HepG2 (cell line): Measurements from ENCODE around the gene ATP6V0D1. TPM values are rescaled to one million over a fixed set of nuclear protein-coding genes. Genes with fewer than 3 reads are reported as not detected.

Source experiments
- BORCS8-MEF2B ChIP-seq: sonication (generic); formaldehyde crosslinking; IDR thresholded peaks from 2 replicates; pipeline ENCODE4 v1.8.0; 2022; ENCODE audit warnings: mild to moderate bottlenecking, missing genetic modification reagents
- DR1 ChIP-seq: sonication (generic); formaldehyde crosslinking; IDR thresholded peaks from 2 replicates; pipeline ENCODE4 v1.8.0; 2021; ENCODE audit warnings: mild to moderate bottlenecking, missing genetic modification reagents, inconsistent platforms
- GABPB1 ChIP-seq: IDR thresholded peaks from 2 replicates; pipeline ENCODE4 v1.6.1; 2016; ENCODE audit warnings: mild to moderate bottlenecking, missing genetic modification reagents, moderate library complexity, missing compliant biosample characterization
- GRHL1 ChIP-seq: sonication (generic); formaldehyde crosslinking; conservative IDR thresholded peaks from 2 replicates; pipeline ENCODE4 v1.8.0; 2022; ENCODE audit warnings: missing genetic modification reagents
- HNRNPH1 ChIP-seq: fragments of 200-400 bp; formaldehyde crosslinking; optimal IDR thresholded peaks from 2 replicates; pipeline ENCODE3; 2017; ENCODE audit warnings: mild to moderate bottlenecking, low read depth, low read length
- JDP2 ChIP-seq: sonication (generic); formaldehyde crosslinking; IDR thresholded peaks from 2 replicates; pipeline ENCODE4 v1.8.1; 2022; ENCODE audit warnings: missing genetic modification reagents, borderline replicate concordance
- MAZ ChIP-seq, 2 experiments: sonication (generic) in 1 of 2; formaldehyde crosslinking in 1 of 2; IDR thresholded peaks; 2 replicates each; pipeline versions ENCODE4 v1.5.0 to v1.6.1; 2012 to 2020; ENCODE audit warnings: low read depth in 2 of 2, mild to moderate bottlenecking in 2 of 2, borderline replicate concordance in 1 of 2, improper control_type of control experiment in 1 of 2, low read length in 1 of 2, missing genetic modification reagents in 1 of 2, moderate library complexity in 1 of 2
- MEIS2 ChIP-seq: sonication (generic); formaldehyde crosslinking; IDR thresholded peaks from 2 replicates; pipeline ENCODE4 v1.9.0; 2021; ENCODE audit warnings: mild to moderate bottlenecking, missing genetic modification reagents
- NFRKB ChIP-seq: fragments of 450-650 bp; IDR thresholded peaks from 2 replicates; pipeline ENCODE4 v1.6.1; 2017
- NR0B2 ChIP-seq: sonication (generic); formaldehyde crosslinking; IDR thresholded peaks from 2 replicates; pipeline ENCODE4 v1.4.0; 2020; ENCODE audit warnings: mild to moderate bottlenecking, missing genetic modification reagents
- PHF20 ChIP-seq: sonication (generic); formaldehyde crosslinking; IDR thresholded peaks from 2 replicates; pipeline ENCODE4 v1.5.0; 2020; ENCODE audit warnings: mild to moderate bottlenecking, missing genetic modification reagents
- RELA ChIP-seq: sonication (generic); formaldehyde crosslinking; IDR thresholded peaks from 2 replicates; pipeline ENCODE4 v1.4.0; 2020; ENCODE audit warnings: missing genetic modification reagents
- SNAI1 ChIP-seq: sonication (generic); formaldehyde crosslinking; IDR thresholded peaks from 2 replicates; pipeline ENCODE4 v1.5.0; 2020; ENCODE audit warnings: mild to moderate bottlenecking, missing genetic modification reagents, borderline replicate concordance
- SP4 ChIP-seq: sonication (generic); formaldehyde crosslinking; IDR thresholded peaks from 2 replicates; pipeline ENCODE4 v1.8.1; 2023; ENCODE audit warnings: mild to moderate bottlenecking, missing genetic modification reagents
- SUZ12 ChIP-seq: fragments of 150-350 bp; IDR thresholded peaks from 2 replicates; pipeline ENCODE4 v1.6.1; 2014; ENCODE audit warnings: low read depth, low read length
- TAF1 ChIP-seq: sonication (generic); formaldehyde crosslinking; IDR thresholded peaks from 2 replicates; pipeline ENCODE4 v1.4.0; 2020; ENCODE audit warnings: missing genetic modification reagents
- ZFAT ChIP-seq: sonication (generic); formaldehyde crosslinking; conservative IDR thresholded peaks from 2 replicates; pipeline ENCODE4 v1.8.1; 2023; ENCODE audit warnings: missing genetic modification reagents, inconsistent platforms
- ZFP90 ChIP-seq: sonication (generic); formaldehyde crosslinking; IDR thresholded peaks from 2 replicates; pipeline ENCODE4 v1.8.0; 2022; ENCODE audit warnings: missing genetic modification reagents, mild to moderate bottlenecking, inconsistent platforms, borderline replicate concordance
- ZNF234 ChIP-seq: sonication (generic); formaldehyde crosslinking; conservative IDR thresholded peaks from 2 replicates; pipeline ENCODE4 v1.5.1; 2020; ENCODE audit warnings: mild to moderate bottlenecking, missing genetic modification reagents
- ZNF331 ChIP-seq: sonication (generic); formaldehyde crosslinking; IDR thresholded peaks from 2 replicates; pipeline ENCODE4 v1.4.0; 2020; ENCODE audit warnings: missing genetic modification reagents
- ZNF550 ChIP-seq: sonication (generic); formaldehyde crosslinking; IDR thresholded peaks from 2 replicates; pipeline ENCODE4 v1.4.0; 2020; ENCODE audit warnings: mild to moderate bottlenecking, missing genetic modification reagents, borderline replicate concordance
- ZNF563 ChIP-seq: sonication (generic); formaldehyde crosslinking; IDR thresholded peaks from 2 replicates; pipeline ENCODE4 v1.8.0; 2022; ENCODE audit warnings: mild to moderate bottlenecking, moderate library complexity, missing genetic modification reagents
- ZNF564 ChIP-seq: sonication (generic); formaldehyde crosslinking; IDR thresholded peaks from 2 replicates; pipeline ENCODE4 v1.8.1; 2023; ENCODE audit warnings: mild to moderate bottlenecking, missing genetic modification reagents
- ZNF629 ChIP-seq: sonication (generic); formaldehyde crosslinking; conservative IDR thresholded peaks from 2 replicates; pipeline ENCODE4 v1.5.0; 2020; ENCODE audit warnings: missing genetic modification reagents
- ZNF878 ChIP-seq: sonication (generic); formaldehyde crosslinking; IDR thresholded peaks from 2 replicates; pipeline ENCODE4 v1.8.1; 2023; ENCODE audit warnings: mild to moderate bottlenecking, missing genetic modification reagents, moderate library complexity
- ZSCAN29 ChIP-seq: sonication (generic); formaldehyde crosslinking; conservative IDR thresholded peaks from 2 replicates; pipeline ENCODE4 v1.4.0; 2020; ENCODE audit warnings: mild to moderate bottlenecking, missing genetic modification reagents
- polyA plus RNA-seq, 8 experiments: library from polyadenylated mRNA; depleted of rRNA in 3 of 8; stranded (reverse) in 7 of 8; unstranded in 1 of 8; fragments of >200 nt; fragmentation: Illumina TruSeq in 4 of 8; extraction: Trizol in 4 of 8; gene quantifications; 2 replicates each; pipeline versions ENCODE4 v1.2.1 to v1.2.3, GENCODE V29; 2011 to 2016; ENCODE audit warnings: low read depth in 4 of 8, missing spikeins in 1 of 8, mixed read lengths in 1 of 8; ENCODE audit not compliant: insufficient read depth in 1 of 8
- total RNA-seq, 5 experiments: library from RNA; depleted of rRNA; stranded (reverse); fragments of >200 nt; fragmentation: Illumina TruSeq; extraction: Trizol; gene quantifications; 2 replicates each; pipeline ENCODE4 v1.2.3, GENCODE V29; 2016; ENCODE audit warnings: low read depth in 1 of 5

Gene ATP6V0D1
- total and polyA plus RNA-seq, 2 of the 13 experiments (the other 11 are each of a cell fraction or from before 2014, with no cell fraction given) = 51.1 to 61.3 TPM

GRCh38 chr16:67430504-67430976, 50.4 kb downstream of the ATP6V0D1 start (continued):
- TF ChIP-seq MEIS2 (CRISPR knock-in tag) = peak; percentile 87
- peak; percentile 69 for TF ChIP-seq SP4
- no peak; the same call in none of the 2 replicates for TF ChIP-seq NR0B2 (CRISPR knock-in tag)
- peak; percentile 24; the same call in 1 of the 2 replicates for TF ChIP-seq DR1 (CRISPR knock-in tag)
- TF ChIP-seq ZNF234 (CRISPR knock-in tag) = 0 out of 2 replicates have a peak, but pooled peaks have one; percentile 54
- TF ChIP-seq PHF20 (CRISPR knock-in tag) = no peak
- TF ChIP-seq ZFAT (CRISPR knock-in tag) = 0 out of 2 replicates have a peak, but pooled peaks have one; percentile 31
- 0 out of 2 replicates have a peak, but pooled peaks have one; percentile 18 for TF ChIP-seq ZNF331 (CRISPR knock-in tag)
- TF ChIP-seq ZNF563 (CRISPR knock-in tag) = peak; percentile 95
- no peak for TF ChIP-seq SUZ12
- no peak for TF ChIP-seq NFRKB
- TF ChIP-seq ZNF550 = peak; percentile 92; the same call in 1 of the 2 replicates
- no peak for TF ChIP-seq HNRNPH1
- TF ChIP-seq MAZ (IDR thresholded peaks at IDR 0.05; ENCODE audit: borderline replicate concordance, low read depth, low read length) = peak; percentile 48; the same call in 1 of the 2 replicates
- peak; percentile 74 for TF ChIP-seq MAZ (CRISPR knock-in tag; IDR thresholded peaks at IDR 0.05; ENCODE audit: low read depth)
- TF ChIP-seq RELA (CRISPR knock-in tag) = 0 out of 2 replicates have a peak, but pooled peaks have one; percentile 17
- TF ChIP-seq ZNF878 (CRISPR knock-in tag) = peak; percentile 80
- 0 out of 2 replicates have a peak, but pooled peaks have one; percentile 8 for TF ChIP-seq ZNF629 (CRISPR knock-in tag)
- peak; percentile 70; the same call in 1 of the 2 replicates for TF ChIP-seq GABPB1 (CRISPR knock-in tag)
- peak; percentile 68; the same call in 1 of the 2 replicates for TF ChIP-seq ZNF564 (CRISPR knock-in tag)
- no peak for TF ChIP-seq JDP2
- TF ChIP-seq ZFP90 (CRISPR knock-in tag) = no peak; the same call in 1 of the 2 replicates
- peak; percentile 63; the same call in 1 of the 2 replicates for TF ChIP-seq TAF1 (CRISPR knock-in tag)
- no peak for TF ChIP-seq GRHL1 (CRISPR knock-in tag)
- peak; percentile 93 for TF ChIP-seq BORCS8-MEF2B (CRISPR knock-in tag)
- TF ChIP-seq ZSCAN29 = peak; percentile 89
- 0 out of 2 replicates have a peak, but pooled peaks have one; percentile 68 for TF ChIP-seq SNAI1 (CRISPR knock-in tag)
